ENCODE results near the gene NCK2.

NCK2 gene

DNA sequence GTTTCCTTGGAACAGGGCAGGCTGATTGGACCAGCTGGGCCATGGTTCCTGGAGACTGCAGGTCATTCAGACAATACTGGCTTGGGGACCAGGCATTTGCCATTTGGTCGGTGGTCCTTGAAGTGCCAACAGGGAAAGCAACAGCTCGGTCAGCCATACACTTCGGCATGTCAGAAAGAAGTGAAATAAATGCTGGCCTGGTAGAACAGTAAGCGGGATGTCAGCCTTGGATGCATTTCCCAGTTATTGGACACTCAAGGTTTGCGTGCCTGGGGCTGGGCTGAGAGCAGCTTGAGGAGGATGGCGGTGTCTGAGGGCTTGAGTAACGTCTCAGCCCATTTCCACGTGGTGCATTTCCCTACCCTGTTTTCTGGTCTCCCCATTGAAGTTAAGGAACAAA, 75.4 kb downstream of the NCK2 start:
- FAIRE-seq = no peak

DNA sequence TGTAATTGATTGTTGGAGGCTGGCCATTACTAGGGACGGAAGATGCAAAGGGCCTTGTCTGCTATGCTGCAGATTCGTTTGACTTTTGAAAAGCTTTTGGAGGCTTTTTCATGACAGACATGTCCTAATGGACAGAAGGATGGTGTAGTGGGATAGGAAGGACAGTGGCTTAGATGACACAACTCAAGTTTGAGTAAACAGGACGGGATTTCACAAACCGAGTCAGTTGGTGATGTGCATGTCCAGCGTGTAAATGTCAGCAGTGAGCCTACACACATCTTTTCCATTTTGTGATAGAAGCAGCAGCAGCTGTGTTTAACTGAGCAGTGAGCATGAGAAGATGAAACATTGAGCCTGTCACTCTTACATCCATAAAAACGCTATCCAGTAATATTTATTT, 76.0 kb downstream of the NCK2 start:
- no peak for FAIRE-seq

DNA sequence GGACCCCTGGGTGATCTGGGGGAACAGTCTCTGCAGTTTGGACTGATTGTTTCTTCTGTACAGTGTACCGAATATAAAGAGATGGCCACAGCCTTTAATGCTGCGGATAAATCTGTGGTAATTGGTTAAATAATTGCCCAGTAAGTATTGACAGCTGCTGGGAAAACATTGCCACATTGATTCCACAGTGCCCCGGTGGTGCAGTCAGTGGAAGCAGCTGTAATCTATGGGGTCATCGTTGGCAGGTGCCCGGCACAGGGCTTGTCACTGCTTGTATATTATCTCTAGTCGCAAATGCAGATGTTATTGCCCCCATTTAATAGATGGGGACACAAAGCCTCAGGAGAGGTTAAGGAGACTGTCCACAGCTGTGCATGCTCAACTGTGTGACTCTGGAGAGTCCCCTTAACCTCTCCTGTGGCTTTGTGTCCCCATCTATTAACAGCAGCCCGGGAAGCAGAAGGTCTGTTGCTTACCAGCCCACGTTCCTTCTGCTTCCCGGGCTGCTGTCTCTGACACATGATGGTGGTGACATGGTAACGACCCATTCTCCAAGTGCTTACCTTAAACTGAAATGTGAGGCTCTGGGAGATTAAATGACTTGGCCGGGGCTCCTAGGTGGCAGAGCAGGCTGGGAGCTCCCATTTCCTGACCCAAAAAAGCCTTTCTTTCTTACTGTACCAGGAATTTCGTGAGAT, 76.9 kb downstream of the NCK2 start:
- FAIRE-seq = no peak

DNA sequence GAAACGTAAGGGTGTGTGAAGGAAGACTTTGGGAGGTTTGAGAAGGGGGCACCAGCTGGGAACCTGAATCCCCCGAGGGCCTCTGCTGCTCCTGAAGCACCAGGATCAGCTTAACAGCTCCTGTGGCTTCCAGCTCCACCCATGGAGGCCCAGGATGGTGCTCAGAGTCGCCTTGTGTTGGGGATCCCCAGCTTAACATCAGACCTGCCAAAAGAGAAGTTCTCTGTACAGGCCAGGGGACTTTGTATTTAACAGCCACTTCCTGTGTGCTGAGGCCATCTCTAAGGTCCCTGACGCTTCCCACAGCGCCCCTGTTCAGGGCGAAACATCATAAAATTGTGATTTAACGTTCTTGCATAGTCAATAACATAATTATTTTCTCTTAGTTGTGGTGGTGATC, 77.5 kb downstream of the NCK2 start:
- FAIRE-seq = no peak

DNA sequence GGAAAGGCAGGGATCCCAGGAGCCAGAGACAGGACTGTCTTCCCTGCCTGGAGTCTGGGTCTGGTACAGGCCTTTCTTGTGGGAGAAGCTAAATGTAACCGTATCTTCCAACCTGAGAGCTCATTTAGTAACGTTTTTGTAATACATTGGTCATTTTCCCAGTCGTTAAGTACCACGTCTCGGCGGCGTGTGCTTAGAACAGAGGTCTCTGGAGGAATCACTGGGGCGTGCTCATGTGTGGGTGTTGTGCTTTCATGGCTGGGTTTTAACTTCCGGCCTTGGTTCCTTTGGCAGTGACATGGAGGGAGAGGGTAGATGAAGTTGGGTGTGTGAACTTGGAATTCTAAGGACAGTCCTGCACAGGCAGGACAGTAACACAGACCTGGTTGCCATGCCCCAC, 79.7 kb downstream of the NCK2 start:
- FAIRE-seq = no peak

DNA sequence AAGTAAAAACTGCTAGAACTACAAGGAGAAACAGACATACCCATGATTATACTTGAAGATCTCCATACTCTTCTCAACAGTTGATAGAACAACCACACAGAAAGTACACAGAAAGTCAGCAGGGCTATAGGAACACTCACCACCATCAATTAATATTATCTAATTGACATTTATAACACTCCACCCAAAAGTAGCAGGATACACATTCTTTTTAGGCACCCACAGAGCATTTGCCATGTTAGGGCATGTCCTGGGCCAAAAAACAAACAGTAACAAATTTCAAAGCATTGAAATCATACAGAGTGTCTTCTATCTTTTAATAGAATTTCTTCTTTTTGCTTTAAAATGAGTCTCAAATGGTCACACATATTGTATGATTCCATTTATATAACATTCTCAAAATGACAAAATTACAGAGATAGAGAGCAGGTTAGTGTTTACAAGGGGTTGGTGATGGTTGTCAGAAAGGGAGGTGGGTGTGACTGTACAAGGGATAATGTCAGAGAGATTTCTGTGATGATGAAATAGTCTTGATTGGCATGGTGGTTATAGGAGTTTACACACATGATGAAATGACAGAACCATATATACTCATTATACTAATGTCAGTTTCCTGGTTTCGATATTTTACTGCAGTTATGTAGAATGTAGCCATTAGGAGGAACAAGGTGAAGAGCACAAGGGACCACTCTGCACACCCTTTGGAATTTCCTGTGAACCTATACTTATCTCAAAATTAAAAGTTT, 82.8 kb downstream of the NCK2 start:
- no peak for FAIRE-seq

DNA sequence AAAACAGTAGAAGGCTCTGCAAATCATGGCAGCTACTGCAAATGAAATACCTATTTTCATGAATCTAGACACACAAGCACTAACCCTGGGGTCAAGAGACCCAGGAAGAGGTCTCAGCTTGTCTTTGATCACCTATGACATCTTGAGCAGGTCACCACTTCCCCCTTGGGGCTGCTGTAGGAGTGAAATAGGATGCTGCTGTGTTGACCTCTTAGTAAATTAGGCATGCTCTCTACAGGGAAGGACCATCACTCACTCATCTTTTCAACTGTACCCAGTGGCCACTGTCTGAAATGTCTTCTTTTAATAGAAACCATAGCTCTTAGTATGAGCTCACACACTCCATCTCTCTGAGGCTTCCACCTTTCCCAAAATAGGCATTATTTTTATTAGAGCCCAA, 83.8 kb downstream of the NCK2 start:
- no peak for FAIRE-seq

DNA sequence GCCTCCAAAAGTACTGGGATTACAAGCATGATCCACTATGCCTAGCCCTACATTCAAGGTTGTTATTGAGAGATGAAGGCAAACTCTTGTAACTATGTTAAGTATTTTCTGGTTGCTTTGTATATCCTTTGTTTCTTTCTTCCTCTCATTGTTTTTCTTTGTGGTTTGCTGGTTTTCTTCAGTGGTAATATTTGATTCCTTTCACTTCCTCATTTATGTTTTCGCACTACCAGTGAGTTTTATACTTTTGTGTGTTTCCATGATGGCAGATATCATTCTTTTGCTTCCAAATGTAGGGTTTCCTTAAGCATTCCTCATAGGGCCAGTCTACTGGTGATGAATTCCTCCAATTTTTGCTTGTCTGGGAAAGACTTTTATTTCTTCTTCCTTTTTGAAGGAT, 90.2 kb downstream of the NCK2 start:
- no peak for FAIRE-seq

DNA sequence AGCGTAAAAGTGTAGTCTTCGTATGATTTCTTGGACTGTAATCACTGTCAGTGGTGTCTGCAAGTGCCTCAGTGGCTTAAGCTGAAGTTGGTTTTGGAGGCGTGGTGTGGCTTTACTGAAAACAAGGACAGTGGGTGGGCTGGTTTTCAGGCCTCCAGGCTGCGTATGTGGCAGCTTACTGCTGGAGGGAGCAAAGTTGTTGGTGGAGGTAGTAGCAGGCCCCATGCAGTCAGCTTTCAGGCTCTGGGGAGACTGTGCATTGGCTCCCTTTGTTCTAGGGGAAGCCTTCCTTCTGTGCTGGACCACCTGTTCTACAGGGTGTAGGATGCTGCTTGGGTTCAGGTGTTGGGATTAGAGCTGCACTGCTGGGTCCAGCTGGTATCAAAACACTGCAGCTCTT, 91.6 kb downstream of the NCK2 start:
- FAIRE-seq = no peak

DNA sequence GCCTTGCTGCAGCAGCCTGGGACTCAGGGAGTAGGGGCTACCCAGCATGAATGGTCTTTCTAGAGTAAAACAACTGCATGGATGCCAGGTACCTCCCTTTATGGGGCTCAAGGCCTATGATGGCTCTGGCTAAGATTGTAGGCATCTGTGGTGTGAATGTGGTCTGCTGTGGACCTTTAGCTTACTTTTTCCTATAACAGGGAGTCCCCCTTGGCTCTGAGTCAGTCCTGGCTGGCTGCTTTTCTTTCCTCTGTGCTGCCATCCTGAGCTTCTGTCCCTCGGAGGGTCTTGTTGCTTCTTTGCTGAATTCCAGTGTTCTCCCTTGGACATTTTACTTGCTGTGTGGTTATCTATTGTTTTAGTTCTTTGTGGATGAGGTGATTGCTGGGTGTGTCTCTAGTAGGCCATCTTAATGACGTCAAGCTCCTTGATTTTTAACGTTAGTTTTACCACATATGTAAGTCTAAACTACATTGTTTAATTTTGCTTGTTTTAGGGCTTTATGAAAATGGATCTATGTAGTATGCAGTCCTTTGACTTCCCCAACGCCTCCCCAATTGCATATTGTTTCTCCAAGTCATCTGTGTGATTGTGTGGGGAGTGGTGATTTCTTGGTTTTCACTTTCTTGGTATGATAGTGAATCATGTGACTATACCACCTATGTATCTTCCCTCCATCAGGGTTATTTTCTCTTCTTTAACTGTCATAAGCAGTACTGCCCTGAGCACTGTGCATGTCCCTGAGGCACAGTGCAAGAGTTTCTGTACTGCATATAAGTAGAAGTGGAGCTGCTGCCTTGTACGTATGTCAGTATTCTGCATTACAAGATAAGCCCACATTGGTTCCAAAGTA, 92.4 kb downstream of the NCK2 start:
- no peak for FAIRE-seq

DNA sequence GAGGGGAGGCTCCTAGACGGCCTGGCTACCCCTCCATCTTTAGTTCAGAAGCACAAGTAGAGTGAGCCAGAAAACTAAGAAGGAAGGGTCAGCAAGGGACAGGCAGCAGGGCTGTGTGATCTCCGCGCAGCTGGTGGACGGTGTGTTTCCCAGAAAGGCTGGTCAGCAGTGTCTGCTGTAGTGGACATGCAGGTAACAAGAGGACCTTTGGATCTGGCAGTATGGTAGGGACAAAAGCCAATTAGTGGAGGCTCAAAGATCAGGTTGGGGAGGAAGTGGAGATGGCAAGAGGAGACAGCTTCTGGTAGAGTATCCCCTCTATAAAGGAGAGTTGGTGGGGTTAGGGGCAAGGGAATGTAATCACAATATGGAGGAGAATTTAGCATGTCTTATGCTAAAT, 95.1 kb downstream of the NCK2 start:
- FAIRE-seq = no peak

DNA sequence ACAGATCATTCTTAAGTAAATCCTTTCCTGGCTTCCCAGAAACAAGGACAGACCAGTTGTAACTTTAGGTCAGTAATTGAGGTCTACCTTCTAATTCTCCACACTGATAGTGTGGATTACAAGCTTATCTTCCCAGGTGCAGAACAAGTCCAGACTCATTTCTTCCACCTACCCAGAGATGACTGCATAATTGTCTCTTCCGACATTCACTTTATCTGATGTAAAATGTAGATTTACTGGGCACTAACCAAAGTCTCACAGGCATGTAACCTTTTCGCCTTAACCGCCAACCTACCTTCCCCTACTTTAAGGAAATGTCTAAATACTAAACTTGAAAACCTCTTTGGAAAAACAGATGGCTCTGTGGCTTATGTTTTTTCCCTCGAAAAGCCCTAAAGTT, 96.2 kb downstream of the NCK2 start:
- FAIRE-seq = no peak

DNA sequence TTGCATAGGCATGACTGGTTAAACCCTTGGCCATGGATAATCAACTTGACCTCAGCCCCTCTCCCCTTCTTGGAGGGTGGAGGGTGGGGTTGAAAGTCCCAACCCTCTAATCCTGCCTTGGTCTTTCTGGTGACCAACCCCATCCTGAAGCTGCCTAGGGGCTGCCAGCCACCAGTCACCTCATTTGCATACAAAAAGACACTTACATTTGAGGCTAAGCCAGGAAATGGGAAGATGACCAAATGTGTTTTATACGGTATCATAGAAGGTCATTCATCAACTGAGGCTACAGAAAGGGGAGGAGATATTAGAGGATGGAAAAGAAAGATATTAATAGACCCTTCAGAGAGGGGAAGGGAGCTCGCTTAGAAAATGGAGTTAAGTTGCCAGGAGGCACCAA, 96.8 kb downstream of the NCK2 start:
- no peak for FAIRE-seq

DNA sequence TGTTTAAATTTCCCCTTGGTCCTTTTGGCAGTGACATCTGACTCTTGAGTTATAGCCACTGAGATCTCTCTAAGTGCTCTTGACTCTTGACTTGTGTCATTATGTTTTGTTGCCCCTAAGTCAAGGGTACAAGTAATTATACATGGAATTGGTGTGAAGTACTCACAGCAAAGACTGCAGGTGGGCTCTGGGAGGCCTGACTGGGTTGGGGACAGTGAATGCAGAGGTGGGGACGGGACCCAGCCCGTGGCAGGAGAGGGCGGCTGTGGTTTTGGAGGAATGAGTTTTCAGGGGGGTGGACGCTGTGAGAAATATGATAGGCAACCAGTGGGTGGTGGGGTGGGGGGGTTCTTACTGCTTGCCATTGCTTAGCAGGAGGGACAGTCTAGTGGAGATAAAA, 97.8 kb downstream of the NCK2 start:
- FAIRE-seq = no peak

DNA sequence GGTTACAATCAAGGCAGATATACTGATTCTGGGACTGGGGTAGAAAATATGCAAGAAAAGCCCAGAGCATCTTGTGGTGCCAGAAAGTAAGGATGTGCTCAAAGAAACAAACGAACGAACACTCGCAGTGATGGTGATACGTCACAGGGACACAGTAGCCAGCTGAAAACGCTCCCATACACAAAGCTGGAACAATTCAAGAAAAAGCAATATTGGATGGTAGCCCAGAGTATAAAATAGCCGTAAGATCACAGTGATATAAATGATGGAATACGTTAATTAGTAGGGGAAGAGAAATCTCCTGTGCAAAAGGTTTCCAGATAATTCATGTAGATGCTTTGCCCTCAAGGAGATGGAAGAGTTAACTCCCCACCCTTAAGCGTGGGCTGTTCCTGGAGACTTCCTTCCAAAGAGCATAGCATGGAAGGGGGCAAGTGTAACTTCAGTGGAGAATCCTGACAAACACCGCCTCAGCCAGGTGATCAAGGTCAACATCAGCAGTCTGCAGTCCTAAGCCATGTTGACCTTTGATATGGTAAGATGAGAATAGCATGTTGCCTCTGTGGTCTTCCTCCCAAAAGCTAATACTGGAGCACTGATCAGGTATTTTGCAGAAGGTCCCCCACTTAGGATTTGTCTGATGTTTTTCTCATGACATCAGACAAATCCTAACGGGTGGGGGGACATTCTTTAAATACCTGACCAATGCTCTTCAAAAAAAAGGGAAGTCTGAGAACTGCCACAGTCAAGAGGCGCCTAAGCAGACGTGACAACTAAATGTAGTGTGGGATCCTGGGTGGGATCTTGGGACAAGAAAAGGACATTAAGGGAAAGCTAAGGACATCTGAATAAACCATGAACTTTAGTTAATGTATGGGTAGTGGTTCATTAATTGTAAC, 99.0 kb downstream of the NCK2 start:
- FAIRE-seq = no peak

DNA sequence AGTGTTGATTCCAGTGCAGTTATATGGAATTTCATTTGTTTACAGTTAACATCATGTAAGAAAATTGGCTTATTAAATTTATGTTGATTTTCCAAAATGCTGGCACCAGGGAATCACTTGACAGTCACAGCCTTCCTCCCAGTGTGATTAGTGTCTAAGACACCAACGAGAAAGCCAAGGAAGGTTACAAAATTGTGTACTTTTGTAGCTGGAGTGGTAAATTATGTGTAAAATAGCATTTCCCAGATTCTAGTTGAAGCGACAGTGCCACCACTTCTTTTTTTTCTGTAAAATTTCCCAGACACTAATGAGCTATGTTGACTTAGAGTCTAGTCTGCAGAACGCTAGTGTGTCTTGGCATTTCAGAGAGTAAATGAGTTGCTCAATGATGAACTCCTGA, 101.3 kb downstream of the NCK2 start:
- FAIRE-seq = no peak

DNA sequence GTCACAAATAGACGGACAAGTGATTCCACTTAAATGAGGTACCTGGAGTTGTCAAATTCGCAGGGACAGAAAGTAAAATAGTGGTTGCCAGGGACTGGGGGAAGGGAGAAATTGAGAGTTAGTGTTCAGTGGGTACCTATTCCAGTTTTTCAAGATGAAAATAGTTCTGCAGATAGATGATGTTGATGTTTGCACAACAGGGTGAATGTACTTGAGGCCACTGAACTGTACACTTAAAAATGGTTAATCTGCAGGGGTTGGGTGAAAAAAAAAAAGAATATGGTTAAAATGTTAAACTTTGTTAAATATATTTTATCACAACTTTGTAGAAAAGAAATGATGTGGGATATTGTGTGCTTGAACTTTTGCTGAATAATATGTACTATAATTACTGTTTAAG, 102.3 kb downstream of the NCK2 start:
- FAIRE-seq = no peak

DNA sequence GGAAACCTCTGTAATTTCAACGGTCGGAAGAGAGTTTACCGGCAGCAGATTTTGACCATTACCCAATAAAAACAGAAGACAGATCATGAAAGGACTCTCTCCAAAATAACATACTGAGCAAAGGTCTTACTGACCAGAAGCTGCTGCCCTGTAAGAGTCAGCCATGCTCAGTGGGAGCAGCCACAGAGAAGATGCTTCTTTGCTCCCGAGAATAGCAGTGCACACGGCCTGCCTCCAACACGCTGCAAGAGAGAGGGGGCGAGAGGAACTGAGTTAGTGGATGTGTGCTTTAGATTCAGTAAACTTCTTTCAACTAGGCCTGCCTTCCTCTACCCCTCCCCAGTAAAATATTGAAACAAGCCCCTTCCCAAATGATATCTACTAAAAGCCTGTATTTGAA, 103.7 kb downstream of the NCK2 start:
- FAIRE-seq = no peak

DNA sequence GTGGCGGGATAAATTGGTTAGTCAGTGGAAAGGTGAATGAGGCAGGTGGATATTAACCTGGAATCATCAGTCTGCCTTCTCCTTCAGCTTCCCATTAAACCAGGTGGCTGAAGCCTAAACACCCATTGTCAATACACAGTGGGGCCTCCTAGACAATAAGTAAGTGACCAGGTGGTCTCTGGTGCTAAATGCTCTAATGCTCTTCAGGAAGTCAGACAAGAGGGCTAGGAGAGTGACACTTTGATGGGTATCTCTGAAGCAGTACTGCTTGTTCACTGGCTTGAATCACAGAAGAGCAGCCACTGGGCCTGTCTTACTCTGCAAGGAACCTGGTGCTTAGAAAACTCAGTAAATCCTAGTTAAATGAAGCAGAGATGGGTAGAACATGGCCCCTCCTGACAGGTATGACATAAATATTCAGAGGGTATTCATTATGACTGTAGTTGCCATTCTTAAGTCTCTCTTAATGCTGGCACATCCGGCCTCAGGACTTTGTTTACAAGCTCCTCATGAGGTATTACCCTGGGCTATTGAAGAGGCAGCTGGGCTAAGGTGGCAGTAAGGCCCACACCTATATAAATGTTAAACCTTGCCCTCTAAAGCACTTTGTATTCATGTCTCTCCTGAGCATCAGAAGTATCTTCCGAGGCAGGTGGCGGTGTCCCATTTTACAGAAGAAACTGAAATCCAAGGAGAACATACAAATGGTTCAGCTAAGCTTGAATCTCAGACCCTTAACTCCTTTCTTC, 104.9 kb downstream of the NCK2 start:
- no peak for FAIRE-seq

DNA sequence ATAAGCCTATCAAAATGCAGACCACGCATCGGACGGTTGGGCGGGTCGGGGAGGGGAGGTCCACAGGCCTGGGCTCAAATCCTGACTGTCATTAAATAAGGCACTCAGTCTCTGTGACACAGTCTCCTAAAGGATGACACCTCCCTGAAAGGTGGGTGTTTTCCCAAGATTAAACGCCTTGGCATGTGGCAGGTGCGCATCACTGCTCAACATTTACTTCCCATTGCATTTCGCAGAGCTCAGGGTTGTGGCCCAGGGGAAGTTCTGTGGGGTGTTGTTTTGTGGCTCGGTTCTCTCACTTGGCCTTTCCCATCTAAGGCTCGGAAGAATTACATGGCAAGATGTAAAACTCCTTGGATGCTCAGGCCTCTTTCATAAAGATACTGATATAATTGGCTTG, 107.4 kb downstream of the NCK2 start:
- FAIRE-seq = no peak

DNA sequence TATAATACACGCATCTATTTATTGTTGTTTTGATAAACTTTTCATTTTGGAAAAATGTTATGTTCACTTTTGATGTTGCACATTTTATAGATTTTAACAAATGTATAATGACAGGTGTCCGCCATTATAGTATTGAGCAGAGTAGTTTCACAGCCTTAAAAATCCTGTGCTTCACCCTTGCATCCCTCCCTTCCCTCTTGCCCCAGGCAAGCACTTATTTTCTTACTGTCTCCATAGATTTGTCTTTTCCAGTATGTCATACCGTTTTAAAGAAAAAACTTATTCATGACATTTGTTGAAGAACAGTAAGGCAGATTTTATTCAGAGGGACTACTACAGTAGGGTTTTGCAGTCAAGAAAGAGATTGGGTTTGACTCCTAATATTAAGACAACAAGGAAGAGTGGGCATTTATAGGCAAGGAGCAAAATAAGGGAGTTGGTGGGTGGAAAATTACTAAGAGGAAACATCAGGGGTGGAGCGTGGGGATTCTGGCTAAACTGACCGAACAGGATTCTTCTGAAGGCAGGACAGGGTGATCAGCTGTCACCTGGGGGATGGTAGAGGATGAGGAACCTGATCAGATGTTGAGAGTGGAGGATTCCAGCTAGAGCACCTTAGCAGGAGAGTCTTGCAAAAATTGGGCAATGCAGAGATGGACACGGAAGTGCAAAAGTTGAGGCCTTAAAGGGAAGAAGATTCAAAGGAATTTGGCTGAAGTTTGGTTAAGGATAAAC, 108.8 kb downstream of the NCK2 start:
- no peak for FAIRE-seq

Measured in colon (tissue), 2 donors.